GM12891 (cell line): ENCODE measurements around the gene TRPV4.

Source experiments
- POLR2A ChIP-seq: IDR thresholded peaks from 2 replicates; pipeline ENCODE4 v1.6.1; 2011; ENCODE audit warnings: low read depth, low read length, control low read depth
- POLR2AphosphoS5 ChIP-seq: IDR thresholded peaks from 2 replicates; pipeline ENCODE4 v1.6.1; 2011; ENCODE audit warnings: low read depth, low read length, control low read depth
- TAF1 ChIP-seq: IDR thresholded peaks from 2 replicates; pipeline ENCODE4 v1.6.1; 2011; ENCODE audit warnings: low read depth, low read length, control low read depth

GRCh38 chr12:109804820-109805761 is 28.1 kb downstream of the TRPV4 start:
- TF ChIP-seq POLR2AphosphoS5 (no peak), TAF1 (no peak), POLR2A (no peak)
